HTR-8/SVneo (cell line): ENCODE measurements around the gene OTOP2.
A peak's percentile ranks its signal among the peaks of the same experiment; 100 is the strongest.

Experiments
- DNase-seq: peaks from one replicate; pipeline ENCODE4 v3.0.0; 2011; ENCODE audit warnings: low spot score, mixed read lengths; ENCODE audit not compliant: insufficient read length
- FAIRE-seq: peaks from 2 replicates; lab custom pipeline; 2011; peaks lifted over from hg19 to GRCh38; lab: Jason Lieb, UNC

The OTOP2 gene

GRCh38 chr17:74922694-74923537 lies 1.2 kb upstream of the OTOP2 start, which contains the start of gene USH1G:
Gene USH1G, minus strand, starts transcription at chr17:74923255. Its CDS starts 182 bp downstream, at chr17:74923073.
- DNase-seq (peak; percentile 93), FAIRE-seq (peak; percentile 76)

GRCh38 chr17:74923538-74924249 lies 379 bp upstream of the OTOP2 start:
- peak; percentile 74 for DNase-seq
- FAIRE-seq = no peak

GRCh38 chr17:74925242-74925641 lies 1.2 kb downstream of the OTOP2 start:
- DNase-seq (no peak), FAIRE-seq (peak; percentile 4)

- FAIRE-seq = no peak
- DNase-seq = no peak
Measured at GRCh38 chr17:74928786-74929185, 4.7 kb downstream of the OTOP2 start.

GRCh38 chr17:74930535-74931036 lies 6.5 kb downstream of the OTOP2 start:
- FAIRE-seq (no peak), DNase-seq (no peak)

GRCh38 chr17:74935048-74935447 lies 11.0 kb downstream of the OTOP2 start:
- DNase-seq = no peak
- FAIRE-seq = no peak

- DNase-seq (no peak), FAIRE-seq (no peak)
Measured at GRCh38 chr17:74935585-74936469, 11.8 kb downstream of the OTOP2 start, which contains the start of gene OTOP3. Gene OTOP3, plus strand, starts transcription at chr17:74935898. Its CDS starts 24 bp downstream, at chr17:74935922.

- DNase-seq = no peak
- FAIRE-seq = no peak
Measured at GRCh38 chr17:74936470-74936799, 12.4 kb downstream of the OTOP2 start.

GRCh38 chr17:74937064-74938051 lies 13.3 kb downstream of the OTOP2 start:
- FAIRE-seq (no peak), DNase-seq (no peak)

- no peak for DNase-seq
- no peak for FAIRE-seq
Measured at GRCh38 chr17:74938194-74938950, 14.3 kb downstream of the OTOP2 start.

- DNase-seq = no peak
- FAIRE-seq = no peak
Measured at GRCh38 chr17:74939534-74939933, 15.5 kb downstream of the OTOP2 start.

GRCh38 chr17:74941128-74941725 lies 17.2 kb downstream of the OTOP2 start:
- FAIRE-seq (no peak), DNase-seq (no peak)

- FAIRE-seq (no peak), DNase-seq (no peak)
Measured at GRCh38 chr17:74943808-74944522, 19.9 kb downstream of the OTOP2 start.

- FAIRE-seq = no peak
- no peak for DNase-seq
Measured at GRCh38 chr17:74945543-74945942, 21.5 kb downstream of the OTOP2 start.

- FAIRE-seq = no peak
- DNase-seq = no peak
Measured at GRCh38 chr17:74946641-74947040, 22.6 kb downstream of the OTOP2 start.

- peak; percentile 54 for FAIRE-seq
- no peak for DNase-seq
Measured at GRCh38 chr17:74947041-74947754, 23.1 kb downstream of the OTOP2 start.
